CD4-positive, alpha-beta T cell treated with Interleukin-1 beta for 1 hour (primary cell): ENCODE data around the gene DPP8.
"Not testable (repeated sequence)": the region's sequence is repeated elsewhere in the genome, so short reads cannot be mapped to it uniquely, and the experiment has no call there.

ENCODE experiments used
- DNase-seq, 2 donors: peaks; one replicate each; pipeline ENCODE4 v3.0.0-alpha.2; 2020 to 2022

The DPP8 gene

DNA sequence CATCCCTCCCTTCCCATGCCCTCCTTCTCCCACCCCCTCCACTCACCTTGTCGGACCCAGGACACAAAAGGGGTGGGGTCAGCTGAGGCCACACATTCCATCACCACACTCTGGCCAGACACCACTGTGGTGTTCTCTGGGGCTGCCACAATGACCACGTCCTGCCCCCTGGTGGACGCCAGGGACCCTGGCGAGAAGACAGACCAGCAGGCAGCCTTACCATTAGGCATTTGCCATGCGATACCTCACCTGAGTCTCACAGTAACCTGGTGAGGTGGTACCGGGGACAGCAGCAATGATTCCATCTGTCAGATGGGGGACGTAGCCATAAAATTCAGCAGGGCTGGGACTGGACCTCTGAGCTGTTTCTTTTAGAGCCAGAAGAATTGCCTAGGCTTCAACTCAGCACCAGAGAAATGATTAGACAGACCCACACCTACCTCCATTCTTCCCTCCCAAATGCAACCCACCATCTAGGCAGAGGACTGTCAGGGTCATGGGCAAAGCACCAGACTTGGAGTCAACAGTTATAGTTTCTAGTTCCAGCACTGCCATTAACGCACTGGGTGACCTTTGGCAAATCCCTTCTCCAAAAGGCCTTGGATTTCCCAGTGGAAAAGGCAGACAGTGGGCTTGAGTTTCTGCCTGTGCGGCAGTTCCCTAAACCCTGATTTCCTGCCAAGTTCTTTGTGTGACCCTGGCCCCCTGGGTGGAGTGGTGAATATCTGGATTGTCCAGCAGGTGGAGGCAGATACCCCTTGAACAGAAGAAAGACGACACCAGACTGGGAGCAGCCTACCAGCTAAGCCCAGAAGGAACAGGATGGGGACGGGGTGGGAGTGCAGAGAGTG lies 116.5 kb downstream of the DPP8 start:
- DNase-seq: peak; percentile 29 to 37

DNA sequence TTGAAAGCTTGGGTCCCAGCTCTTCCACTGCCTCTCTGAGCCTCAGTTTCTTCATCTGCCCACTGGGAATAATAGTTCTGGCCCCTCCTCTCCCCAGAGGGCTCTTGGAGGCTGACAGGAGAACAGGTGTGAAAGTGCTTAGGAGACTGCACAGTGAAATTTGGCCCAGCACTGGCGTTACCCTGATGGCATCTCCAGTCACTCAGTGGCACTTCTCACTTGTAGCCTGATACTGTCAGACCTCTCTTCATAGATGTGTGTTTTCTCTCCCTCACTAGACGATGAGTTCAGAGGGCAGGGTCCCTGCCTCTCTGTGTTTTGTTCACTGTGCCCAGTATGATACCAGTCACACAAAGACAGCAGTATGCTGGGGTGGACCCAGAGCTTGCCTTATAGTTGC lies 117.5 kb downstream of the DPP8 start:
- DNase-seq: no peak

DNA sequence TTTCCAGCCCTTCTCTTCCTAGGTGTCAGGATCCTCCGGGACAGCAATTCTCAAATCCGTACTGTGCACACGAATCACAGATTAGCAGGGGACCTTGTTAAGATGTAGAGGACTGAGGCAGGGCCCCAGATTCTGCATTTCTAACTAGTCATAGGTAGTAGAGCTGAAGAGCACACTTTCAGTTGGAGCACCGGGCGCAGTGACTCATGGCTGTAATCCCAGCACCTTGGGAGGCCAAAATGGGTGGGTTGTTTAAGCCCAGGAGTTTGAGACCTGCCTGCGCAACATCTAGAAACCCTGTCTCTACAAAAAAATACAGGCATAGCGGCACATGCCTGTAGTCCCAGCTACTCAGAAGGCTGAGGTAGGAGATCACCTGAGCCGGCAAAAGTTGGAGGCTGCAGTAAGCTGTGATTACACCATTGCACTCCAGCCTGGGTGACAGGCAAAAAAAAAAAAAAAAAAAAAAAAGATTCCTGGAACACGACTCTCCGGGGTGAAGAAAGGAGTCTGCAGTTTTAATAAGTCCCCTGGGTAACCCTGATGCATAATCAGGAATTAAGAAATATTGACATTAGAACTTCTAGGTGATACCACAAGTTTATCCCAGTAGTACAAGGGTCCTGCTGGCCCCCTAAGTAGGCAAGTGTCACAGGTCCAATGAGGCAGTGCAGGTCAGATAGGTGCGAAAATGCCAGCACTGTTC lies 118.3 kb downstream of the DPP8 start:
- no peak for DNase-seq

DNA sequence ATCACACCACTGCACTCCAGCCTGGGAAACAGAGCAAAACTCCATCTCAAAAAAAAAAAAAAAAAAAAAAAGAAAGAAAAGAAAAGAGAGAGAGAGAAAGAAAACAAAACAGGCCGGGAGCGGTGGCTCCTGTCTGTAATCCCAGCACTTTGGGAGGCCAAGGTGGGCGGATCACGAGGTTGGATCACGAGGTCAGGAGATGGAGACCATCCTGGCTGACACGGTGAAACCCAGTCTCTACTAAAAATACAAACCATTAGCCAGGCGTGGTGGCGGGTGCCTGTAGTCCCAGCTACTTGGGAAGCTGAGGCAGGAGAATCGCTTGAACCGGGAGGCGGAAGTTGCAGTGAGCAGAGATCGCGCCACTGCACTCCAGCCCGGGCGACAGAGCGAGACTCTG lies 119.0 kb downstream of the DPP8 start:
- not testable (repeated sequence) for DNase-seq

DNA sequence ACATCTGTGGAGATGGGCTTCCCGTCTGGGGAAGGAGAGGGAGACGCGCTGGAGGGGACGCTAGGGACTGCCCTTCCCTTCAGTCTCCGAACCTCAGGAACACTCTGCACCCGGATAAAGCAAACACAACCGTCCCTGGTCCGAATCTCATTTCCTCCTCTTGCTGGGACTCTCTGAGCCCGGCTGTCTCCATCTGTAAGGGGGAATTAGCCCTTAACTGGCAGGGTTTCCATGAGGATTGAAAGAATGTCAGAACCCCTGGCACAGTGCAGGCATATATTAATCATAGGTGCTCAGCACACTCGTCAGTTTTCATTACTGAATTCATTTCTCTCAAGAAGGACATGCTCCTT lies 120.5 kb downstream of the DPP8 start:
- no peak for DNase-seq

DNA sequence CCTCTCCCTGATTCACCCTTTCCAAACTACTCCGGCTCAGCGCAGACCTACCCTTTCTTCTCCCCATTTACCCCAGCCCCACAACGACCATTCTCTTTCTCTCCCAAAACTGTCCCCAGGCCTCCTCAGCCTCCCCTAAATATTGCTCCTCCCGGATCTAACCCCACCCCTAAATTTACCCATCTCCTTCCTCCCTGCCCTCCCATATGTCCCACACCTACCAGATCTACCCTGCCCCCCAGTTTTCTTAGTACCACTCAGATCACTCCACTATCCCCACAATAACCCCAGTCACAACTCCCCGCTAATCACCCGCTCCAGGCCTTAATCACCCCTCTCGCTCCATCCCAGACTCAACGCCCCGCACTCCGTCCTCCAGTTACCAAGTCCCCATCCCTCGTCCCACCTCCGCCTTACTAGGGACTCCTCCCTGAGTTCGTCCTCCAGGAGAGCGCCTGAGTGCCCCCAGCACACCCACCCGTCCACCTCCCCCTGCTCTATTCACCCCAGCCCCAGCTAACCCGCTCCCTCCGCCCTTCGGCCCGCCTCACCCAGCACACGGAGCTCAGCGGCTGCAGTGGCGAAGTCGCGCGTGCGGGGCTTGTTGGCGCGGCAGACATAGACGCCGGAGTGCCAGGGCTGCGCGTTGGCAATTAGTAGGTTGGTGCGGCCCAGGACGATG lies 121.1 kb downstream of the DPP8 start:
- no peak for DNase-seq

DNA sequence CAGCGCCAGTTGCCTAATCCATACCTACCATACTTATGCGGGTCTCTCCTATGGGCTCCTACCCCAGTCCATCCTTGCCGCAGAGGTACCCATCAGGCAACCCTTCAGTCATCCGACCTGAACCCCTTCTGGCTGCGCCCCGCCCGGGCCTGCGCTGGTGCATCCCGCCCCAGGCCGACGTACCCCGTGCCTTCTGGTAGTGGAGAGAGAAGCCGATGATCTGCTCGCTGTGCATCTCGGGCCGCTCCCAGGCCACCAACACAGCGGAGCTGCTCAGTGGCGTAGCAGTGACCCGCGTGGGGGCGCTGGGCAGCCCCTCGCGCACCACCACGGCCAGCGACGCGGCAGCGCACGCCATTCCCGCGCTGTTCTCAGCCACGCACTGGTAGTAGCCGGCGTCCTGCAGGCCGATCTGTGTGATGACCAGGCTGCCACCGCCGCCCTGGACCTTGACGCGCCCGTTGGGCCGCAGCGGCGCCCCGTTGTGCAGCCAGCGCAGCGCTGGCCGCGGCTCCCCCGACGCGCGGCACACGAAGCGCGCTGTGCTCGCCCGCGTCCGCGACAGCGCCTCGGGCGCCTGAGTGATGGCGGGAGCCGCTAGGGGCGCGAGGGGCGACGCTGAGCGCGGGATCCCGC lies 121.8 kb downstream of the DPP8 start:
- DNase-seq: no peak

DNA sequence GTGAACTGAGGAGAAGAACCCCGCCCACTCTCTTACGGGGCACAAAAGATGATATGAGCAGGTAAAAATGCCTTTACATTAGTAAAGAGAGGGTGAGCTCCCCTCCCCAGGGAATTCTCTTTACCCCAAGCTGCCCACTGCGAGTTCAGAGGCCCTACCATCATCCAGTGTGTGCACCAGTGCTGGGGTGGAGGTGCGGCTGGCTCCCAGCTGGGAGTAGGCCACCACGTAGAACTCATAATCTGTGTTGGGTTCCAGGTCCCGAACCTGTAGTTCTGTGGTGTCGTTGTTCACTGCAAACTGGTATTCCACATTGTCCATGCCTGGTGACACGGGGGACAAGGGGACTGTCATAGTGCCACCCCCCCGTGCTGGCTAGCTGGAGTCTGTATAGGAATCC lies 122.6 kb downstream of the DPP8 start:
- DNase-seq: no peak

DNA sequence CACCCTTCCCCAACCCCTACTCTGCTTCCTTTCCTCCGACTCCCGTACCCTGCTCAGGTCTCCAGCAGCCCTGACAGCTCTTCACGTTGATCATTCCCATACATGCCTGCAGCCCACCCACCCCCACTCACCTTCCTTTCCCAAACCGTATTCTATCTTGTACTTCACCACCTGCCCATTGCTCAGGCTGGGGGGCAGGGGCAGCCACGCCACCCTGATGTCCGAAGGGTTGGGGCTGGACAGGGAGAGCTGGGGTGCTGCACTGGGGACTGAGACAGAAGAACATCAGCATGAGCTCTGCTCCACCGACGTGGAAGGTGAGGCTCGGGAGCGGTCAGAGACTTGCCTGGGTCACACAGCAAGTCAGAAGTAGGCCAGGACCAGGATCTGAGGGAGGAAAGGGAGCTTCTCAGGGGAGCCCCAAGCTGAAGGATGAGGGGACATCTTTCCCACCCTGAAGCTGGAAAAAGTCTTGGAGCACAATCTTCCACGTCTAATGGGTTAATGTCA lies 123.2 kb downstream of the DPP8 start:
- no peak for DNase-seq

DNA sequence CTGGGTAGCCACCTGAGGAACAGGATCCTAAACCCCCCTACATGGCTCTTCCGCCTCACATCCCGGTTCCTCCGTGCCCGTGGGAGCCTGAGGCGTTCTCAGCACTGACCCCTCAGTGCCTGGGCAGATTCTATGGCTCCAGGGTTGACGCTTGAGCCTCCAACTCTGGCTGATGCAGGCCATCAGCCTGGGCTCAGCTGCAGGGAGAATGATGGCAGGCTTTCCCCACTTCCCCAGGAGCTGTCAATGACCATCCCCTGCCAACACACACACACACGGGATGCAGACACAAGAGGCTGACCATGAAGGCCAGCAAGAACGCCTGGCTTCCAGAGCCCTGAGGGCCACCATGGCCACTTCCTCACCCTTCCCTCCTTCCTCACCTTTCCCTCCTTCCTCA lies 123.9 kb downstream of the DPP8 start:
- DNase-seq: no peak

DNA sequence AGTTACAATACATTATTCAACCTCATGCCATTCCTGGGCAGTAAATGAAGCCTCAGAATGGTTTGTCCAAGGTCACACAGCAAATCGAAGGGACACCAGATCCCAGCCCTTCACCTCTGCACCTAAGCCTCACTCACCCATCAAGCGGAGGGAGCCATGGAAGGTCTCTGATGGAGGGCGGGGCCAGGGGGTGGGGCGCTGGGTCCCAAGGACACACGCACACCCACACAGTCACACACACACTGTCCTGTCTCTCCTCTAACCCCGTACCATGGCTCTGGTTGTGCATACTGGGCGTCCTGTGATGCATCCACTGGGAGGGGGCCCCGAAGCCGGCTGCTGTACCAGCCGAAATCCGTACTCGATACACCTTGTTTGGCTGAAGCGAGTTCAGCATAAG lies 124.4 kb downstream of the DPP8 start:
- no peak for DNase-seq
